ENCODE results near the gene ARHGAP25. TPM values are rescaled to one million over a fixed set of nuclear protein-coding genes. Genes with fewer than 3 reads are reported as not detected.

ARHGAP25 gene
- total RNA-seq, 1 donor from 2014 or later = 31.8 TPM

GRCh38 chr2:68698567-68699377, 35.8 kb upstream of the ARHGAP25 start:
- H3K9me3 ChIP-seq = no peaks in the 10 kb centered on the region

GRCh38 chr2:68700560-68700959, 34.1 kb upstream of the ARHGAP25 start:
- no peak for TF ChIP-seq CTCF (IDR thresholded peaks at IDR 0.05)
- H3K27me3 ChIP-seq = no peaks in the 10 kb centered on the region

More at GRCh38 chr2:68698567-68699377, 35.8 kb upstream of the ARHGAP25 start:
- intact Hi-C loops (cut with DNase I) = no loop called here
- ATAC-seq = no peak
- no peaks in the 10 kb centered on the region for H3K27me3 ChIP-seq
- H3K4me3 ChIP-seq = no peak overlapping the region
- no peak for TF ChIP-seq CTCF (IDR thresholded peaks at IDR 0.05)
- no peak overlapping the region for H3K27ac ChIP-seq
- H3K36me3 ChIP-seq = no peaks in the 10 kb centered on the region
- H3K4me1 ChIP-seq = no peaks in the 10 kb centered on the region
- DNase-seq = no peak

GRCh38 chr2:68706637-68707036, 28.0 kb upstream of the ARHGAP25 start:
- Histone ChIP-seq H3K9me3 (no peaks in the 10 kb centered on the region), H3K27ac (no peak overlapping the region), H3K4me3 (no peak overlapping the region), H3K36me3 (no peaks in the 10 kb centered on the region), H3K27me3 (no peaks in the 10 kb centered on the region), H3K4me1 (no peaks in the 10 kb centered on the region)
- intact Hi-C loops (cut with DNase I) = loop anchor here (10.0 kb wide), 1 partner anchor 218 kb away; no protein-coding TSS in a partner anchor
- no peak for TF ChIP-seq CTCF (IDR thresholded peaks at IDR 0.05)
- ATAC-seq (no peak), DNase-seq (no peak)

More at GRCh38 chr2:68700560-68700959, 34.1 kb upstream of the ARHGAP25 start:
- no peak for ATAC-seq
- no peak for DNase-seq
- intact Hi-C loops (cut with DNase I) = loop anchor here (10.0 kb wide), 1 partner anchor 224 kb away; no protein-coding TSS in a partner anchor
- Histone ChIP-seq H3K9me3 (no peaks in the 10 kb centered on the region), H3K27ac (no peak overlapping the region), H3K4me1 (no peaks in the 10 kb centered on the region), H3K36me3 (no peaks in the 10 kb centered on the region), H3K4me3 (no peak overlapping the region)

- no peak for DNase-seq
- H3K27me3 ChIP-seq = no peaks in the 10 kb centered on the region
- intact Hi-C loops (cut with DNase I) = loop anchor here (10.0 kb wide), 1 partner anchor 216 kb away; no protein-coding TSS in a partner anchor
- H3K4me1 ChIP-seq = no peaks in the 10 kb centered on the region
- no peak overlapping the region for H3K27ac ChIP-seq
- H3K36me3 ChIP-seq = no peaks in the 10 kb centered on the region
- H3K9me3 ChIP-seq = no peaks in the 10 kb centered on the region
- no peak for ATAC-seq
- no peak for TF ChIP-seq CTCF (IDR thresholded peaks at IDR 0.05)
- no peak overlapping the region for H3K4me3 ChIP-seq
Measured at GRCh38 chr2:68708629-68709028, 26.0 kb upstream of the ARHGAP25 start.

GRCh38 chr2:68709421-68709911, 25.1 kb upstream of the ARHGAP25 start:
- intact Hi-C loops (cut with DNase I) = loop anchor here (10.0 kb wide), 1 partner anchor 215 kb away; no protein-coding TSS in a partner anchor
- H3K4me3 ChIP-seq = no peak overlapping the region

More at GRCh38 chr2:68709421-68709911, 25.1 kb upstream of the ARHGAP25 start:
- H3K4me1 ChIP-seq = no peaks in the 10 kb centered on the region
- H3K27ac ChIP-seq = no peak overlapping the region
- no peaks in the 10 kb centered on the region for H3K9me3 ChIP-seq
- DNase-seq = no peak
- H3K27me3 ChIP-seq = no peaks in the 10 kb centered on the region
- ATAC-seq = peak; percentile 80
- TF ChIP-seq CTCF (IDR thresholded peaks at IDR 0.05) = peak; percentile 72
- H3K36me3 ChIP-seq = no peaks in the 10 kb centered on the region

Data from upper lobe of right lung (tissue), 1 donor.